ENCODE data around the gene IRF2. TPM values are rescaled to one million over a fixed set of nuclear protein-coding genes. Genes with fewer than 3 reads are reported as not detected.

The IRF2 gene
- total RNA-seq, 4 donors from 2014 or later: 23.7 to 36.8 (median 30.4) TPM

DNA sequence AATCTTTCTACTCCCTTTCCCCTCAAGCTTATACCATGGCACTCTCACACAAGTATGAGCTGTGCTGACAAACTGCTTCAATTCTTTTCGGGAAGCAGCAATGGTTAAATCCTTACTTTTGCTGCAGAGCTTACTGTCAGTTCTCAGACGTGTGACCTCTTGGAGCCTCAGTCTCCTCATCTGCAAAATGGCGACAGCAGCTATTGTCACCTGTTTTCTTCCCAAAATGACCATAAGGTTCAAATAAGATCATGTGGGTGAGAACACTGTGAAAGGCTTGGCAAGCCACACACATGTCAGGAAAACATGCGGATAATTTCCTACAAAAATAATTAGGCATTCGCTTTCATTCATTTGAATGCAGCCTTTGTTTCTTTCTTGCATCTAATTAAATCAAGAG, 36.8 kb upstream of the IRF2 start:
- H3K9me3 ChIP-seq: peaks cover 0 to 8% (median 0%) of the 10 kb centered on the region in 4 donors
- H3K27ac ChIP-seq: no peak overlapping the region
- no peak for DNase-seq (ENCODE audit: low spot score in 2 of 2)
- H3K36me3 ChIP-seq: no peaks in the 10 kb centered on the region
- H3K4me3 ChIP-seq: no peak overlapping the region
- no peak for TF ChIP-seq EP300 (IDR thresholded peaks at IDR 0.05)
- no peak for TF ChIP-seq POLR2A (IDR thresholded peaks at IDR 0.05)
- 74 to 78% methylated on average over 5 of the region's 5 CpGs for WGBS, 2 donors
- H3K27me3 ChIP-seq: no peaks in the 10 kb centered on the region
- peaks cover 0 to 14% (median 4%) of the 10 kb centered on the region in 4 donors for H3K4me1 ChIP-seq

DNA sequence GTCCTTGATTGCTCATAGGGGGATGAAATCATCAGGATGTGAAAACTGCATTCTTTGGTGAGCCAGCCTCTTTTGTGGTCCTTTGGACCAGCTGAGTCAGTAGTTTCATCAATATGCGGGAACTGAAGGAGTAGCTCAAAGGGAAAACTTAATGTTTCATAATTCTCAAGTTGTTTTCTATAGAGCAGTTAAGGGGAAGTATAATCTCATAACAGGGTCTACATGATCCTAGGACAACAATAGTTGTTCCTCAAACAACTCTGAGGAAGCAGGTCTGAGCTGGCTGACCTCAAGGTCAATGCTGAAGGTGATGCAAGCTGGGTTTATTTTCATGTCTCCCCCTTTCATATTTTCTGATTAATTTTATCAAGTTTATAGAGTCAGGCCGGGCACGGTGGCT, 36.1 kb upstream of the IRF2 start:
- Histone ChIP-seq H3K27me3 (no peaks in the 10 kb centered on the region), H3K36me3 (no peaks in the 10 kb centered on the region), H3K4me1 (peaks cover 0 to 14% (median 4%) of the 10 kb centered on the region in 4 donors), H3K9me3 (peaks cover 0 to 8% (median 0%) of the 10 kb centered on the region in 4 donors), H3K27ac (no peak overlapping the region), H3K4me3 (no peak overlapping the region)
- no peak for DNase-seq (ENCODE audit: low spot score in 2 of 2)
- TF ChIP-seq POLR2A (IDR thresholded peaks at IDR 0.05) (no peak), EP300 (IDR thresholded peaks at IDR 0.05) (no peak)
- TF ChIP-seq, protein P1, sequence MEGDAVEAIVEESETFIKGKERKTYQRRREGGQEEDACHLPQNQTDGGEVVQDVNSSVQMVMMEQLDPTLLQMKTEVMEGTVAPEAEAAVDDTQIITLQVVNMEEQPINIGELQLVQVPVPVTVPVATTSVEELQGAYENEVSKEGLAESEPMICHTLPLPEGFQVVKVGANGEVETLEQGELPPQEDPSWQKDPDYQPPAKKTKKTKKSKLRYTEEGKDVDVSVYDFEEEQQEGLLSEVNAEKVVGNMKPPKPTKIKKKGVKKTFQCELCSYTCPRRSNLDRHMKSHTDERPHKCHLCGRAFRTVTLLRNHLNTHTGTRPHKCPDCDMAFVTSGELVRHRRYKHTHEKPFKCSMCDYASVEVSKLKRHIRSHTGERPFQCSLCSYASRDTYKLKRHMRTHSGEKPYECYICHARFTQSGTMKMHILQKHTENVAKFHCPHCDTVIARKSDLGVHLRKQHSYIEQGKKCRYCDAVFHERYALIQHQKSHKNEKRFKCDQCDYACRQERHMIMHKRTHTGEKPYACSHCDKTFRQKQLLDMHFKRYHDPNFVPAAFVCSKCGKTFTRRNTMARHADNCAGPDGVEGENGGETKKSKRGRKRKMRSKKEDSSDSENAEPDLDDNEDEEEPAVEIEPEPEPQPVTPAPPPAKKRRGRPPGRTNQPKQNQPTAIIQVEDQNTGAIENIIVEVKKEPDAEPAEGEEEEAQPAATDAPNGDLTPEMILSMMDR (IDR thresholded peaks at IDR 0.05): no peak
- WGBS, 2 donors: 92 to 93% methylated on average over 3 of the region's 3 CpGs

DNA sequence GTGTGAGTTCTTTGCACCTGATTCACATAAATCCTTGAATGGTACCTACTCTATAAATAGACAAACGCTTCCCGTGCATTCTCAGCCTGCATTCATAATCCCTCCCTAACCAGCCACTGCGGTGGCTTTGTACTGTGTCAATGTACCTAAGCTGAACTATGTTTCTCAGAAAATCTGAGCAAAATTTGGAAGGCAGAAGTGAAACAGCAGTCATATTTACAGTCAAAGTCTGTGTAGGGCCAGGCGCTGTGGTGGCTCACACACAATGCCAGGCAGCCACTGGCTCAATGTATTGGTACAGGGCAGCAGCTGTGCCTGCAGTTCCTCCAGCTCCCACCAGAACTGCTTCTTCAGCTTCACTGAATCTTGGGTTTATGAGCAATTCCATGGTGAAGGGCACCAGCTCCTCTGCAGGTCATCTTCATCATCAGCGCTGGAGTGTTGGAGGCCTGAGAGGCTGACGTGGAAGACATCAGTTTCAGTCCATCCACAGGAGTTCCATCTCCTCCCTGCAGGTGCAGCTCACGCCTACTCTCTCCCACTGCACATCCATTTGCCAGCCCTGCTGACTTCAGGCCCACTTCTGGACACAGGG, 32.3 kb upstream of the IRF2 start:
- WGBS, 2 donors: 76 to 80% methylated on average over 7 of the region's 7 CpGs
- Histone ChIP-seq H3K9me3 (peaks cover 0 to 8% (median 0%) of the 10 kb centered on the region in 4 donors), H3K36me3 (no peaks in the 10 kb centered on the region), H3K27ac (no peak overlapping the region), H3K4me1 (no peaks in the 10 kb centered on the region), H3K27me3 (no peaks in the 10 kb centered on the region), H3K4me3 (no peak overlapping the region)
- DNase-seq (ENCODE audit: low spot score in 2 of 2): no peak
- TF ChIP-seq, protein P1 (IDR thresholded peaks at IDR 0.05): peak in 1 of 5 experiments; percentile 9
- no peak for TF ChIP-seq EP300 (IDR thresholded peaks at IDR 0.05)

DNA sequence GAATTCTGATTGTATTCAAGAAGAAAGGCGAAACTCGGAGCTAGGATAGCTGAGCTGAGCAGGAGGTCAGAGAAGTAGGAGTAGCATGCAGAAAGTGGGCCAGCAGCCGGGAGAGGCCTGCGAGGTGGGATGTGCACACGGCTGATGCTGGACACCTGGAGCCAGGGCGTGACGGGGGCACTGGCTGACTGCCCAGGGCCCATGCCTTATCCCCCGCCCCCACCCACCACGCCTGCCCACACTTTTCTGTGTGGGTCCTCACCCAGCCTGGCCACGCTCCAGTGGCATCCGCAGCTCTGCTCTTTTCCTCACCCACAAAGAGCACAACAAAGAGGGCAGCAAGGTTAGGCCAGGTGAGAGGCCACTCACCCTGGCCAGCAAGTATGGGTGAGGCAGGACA, 30.0 kb upstream of the IRF2 start:
- 78 to 82% methylated on average over 11 of the region's 11 CpGs for WGBS, 2 donors
- no peak for DNase-seq (ENCODE audit: low spot score in 2 of 2)
- no peak for TF ChIP-seq EP300 (IDR thresholded peaks at IDR 0.05)
- TF ChIP-seq, protein P1 (IDR thresholded peaks at IDR 0.05): no peak
- TF ChIP-seq POLR2A (IDR thresholded peaks at IDR 0.05): no peak

DNA sequence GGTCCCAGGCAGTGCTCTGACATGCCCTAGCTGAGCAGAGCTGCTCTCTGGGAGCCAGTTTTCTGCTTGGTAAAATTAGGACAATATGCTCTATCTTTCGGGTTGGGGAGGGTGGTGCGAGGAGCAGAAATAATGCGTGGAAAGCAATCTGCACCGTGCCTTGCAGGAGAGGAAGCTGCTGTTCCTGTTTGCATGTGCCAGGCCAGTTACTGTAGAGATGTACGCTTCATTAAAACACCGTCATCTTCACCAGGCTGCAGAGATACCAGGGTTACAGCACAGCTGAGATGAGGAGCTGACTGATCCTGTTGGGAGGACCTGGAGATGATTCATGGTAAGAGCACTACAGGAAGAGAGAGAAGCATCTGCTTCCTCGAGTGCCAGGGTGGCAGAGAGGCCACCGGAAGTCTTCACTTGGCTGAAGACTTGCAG, 29.5 kb upstream of the IRF2 start:
- Histone ChIP-seq H3K9me3 (peaks cover 0 to 3% (median 0%) of the 10 kb centered on the region in 4 donors), H3K4me1 (no peaks in the 10 kb centered on the region), H3K36me3 (no peaks in the 10 kb centered on the region), H3K27ac (no peak overlapping the region), H3K4me3 (no peak overlapping the region), H3K27me3 (no peaks in the 10 kb centered on the region)
- TF ChIP-seq POLR2A (IDR thresholded peaks at IDR 0.05) (no peak), EP300 (IDR thresholded peaks at IDR 0.05) (no peak)
- TF ChIP-seq, protein P1 (IDR thresholded peaks at IDR 0.05): no peak
- WGBS, 2 donors: 74 to 81% methylated on average over 8 of the region's 8 CpGs
- no peak for DNase-seq (ENCODE audit: low spot score in 2 of 2)

More for the DNA sequence above, 30.0 kb upstream of the IRF2 start:
- no peak overlapping the region for H3K4me3 ChIP-seq
- no peaks in the 10 kb centered on the region for H3K9me3 ChIP-seq
- no peaks in the 10 kb centered on the region for H3K36me3 ChIP-seq
- H3K27ac ChIP-seq: no peak overlapping the region
- H3K4me1 ChIP-seq: no peaks in the 10 kb centered on the region
- no peaks in the 10 kb centered on the region for H3K27me3 ChIP-seq
